ENCODE results near the gene CD83.

The CD83 gene

DNA sequence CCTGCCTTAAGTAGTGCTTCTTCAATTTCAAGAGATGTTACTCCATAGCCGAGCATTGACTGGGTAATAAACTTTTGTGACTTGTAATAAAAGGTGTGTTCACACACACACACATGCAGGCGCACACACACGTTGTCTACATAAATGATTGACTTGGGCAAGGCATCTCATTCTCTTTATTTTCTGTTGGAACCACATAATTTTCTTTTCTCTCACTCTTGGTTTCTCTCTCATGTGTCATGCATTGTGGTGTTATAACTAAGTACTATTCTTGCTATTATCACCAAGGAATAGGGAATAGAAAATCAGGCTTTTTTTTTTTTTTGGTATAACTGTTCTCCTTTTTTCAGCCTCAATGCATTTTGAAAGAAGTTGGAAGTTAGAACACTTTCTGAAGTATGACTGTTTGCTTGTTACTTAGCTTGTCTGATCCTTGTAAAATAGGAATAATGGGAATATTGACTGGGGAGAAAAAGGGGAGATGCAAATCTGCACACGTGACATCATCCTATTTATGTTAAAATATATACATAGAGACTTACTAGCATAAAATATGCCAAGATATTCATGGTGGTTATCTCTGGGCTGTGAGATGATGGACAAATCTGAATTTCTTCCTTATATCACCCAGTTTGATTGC lies 26.1 kb upstream of the CD83 start:
- DNase-seq (ENCODE audit: low spot score) = no peak

DNA sequence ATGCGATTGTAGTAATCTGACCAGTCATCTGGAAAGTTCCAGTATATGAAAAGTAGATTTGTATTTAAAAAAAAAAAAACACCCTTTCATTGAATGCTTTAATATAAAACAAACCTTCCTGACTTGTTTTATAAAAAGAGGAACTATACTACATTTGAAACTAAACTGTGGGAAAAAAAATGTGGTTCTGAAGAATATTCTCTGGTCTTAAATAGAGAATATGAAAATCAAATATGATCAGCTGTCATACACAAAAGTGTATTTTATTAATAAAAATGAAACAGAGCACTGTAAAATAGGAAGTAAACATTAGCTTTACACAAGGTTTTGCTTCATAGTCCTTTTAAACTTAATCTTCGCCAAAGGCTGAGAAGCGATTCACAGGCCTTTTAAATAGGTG lies 25.3 kb upstream of the CD83 start:
- DNase-seq (ENCODE audit: low spot score) = no peak

DNA sequence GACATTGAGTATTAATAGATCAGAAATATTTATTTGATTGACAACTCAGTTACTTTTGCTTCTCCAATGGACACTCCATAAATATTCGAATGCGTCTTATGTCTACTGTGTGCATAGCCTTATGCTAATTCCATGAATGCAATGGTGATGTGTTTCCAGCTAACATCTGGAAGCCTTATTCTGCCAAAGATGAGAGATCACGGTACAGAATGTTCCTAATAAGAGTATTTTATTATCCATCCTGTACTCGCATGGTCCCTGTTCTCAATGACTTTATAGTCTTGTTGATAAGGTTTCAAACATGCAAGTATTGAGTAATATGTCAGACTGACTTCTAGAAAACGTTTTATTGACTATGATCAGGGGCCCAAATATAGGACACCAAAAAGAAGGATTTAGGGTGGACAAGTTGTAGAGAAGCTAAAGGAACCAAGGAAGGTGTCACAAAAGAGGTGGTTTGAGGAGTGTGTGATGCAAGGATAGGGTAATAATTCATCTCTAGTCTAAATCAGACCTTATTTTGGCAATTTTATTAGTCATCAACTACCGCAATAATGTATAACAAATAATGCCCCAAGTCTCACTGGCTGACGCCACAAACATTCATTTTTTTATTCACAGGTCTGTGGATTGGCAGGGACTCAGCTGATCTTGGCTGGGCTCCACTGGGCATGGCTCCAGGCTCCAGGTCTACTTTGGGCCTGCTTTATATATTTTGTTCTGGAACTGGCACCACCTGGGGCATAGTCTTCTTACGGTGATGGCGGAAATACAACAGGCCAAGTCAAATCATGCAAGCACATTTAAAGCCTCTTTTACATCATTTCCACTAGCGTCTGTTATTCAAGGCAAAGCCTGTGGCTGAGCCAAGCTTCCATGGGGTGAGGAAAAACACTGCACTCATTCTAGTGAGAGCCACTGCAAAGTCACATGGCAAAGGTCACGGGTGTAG lies 24.5 kb upstream of the CD83 start:
- DNase-seq (ENCODE audit: low spot score) = no peak

DNA sequence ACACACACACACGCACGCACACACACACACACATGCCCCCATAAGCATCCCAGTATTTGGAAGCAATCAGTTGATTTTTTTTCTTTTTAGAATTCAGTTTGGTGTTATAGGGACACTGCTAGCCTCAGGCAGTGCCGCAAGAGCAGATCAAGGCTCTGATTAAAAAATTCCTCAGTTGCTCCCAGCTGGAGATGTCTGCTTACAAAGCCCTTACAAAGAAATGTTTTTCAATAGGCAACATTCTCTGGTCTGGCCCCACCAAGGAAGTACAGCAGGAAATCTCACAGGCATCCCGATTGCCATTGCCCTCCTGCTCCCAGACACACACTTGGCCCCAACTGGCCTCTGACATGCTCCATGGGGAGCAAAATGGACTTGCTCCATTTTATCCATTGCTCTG lies 22.9 kb upstream of the CD83 start:
- no peak for DNase-seq (ENCODE audit: low spot score)

DNA sequence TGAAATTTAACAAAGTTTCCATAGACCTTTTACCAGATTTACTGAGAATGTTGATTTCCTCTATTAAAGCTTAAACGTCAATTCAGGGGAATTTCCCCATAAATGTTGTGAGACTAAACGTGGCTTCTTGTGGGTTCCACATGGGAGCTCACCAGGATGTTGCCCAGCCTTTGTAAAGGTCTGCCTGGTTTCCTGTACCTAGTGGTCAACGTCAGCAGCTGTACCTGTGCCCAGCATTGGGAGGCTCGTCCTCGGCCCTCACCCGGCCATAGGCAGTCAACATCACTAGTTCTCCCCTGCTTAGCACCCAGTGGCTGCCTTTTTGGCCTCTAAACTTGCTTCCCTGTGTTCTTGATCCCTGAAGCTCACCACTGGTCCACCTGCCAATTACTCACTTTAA lies 22.1 kb upstream of the CD83 start:
- no peak for DNase-seq (ENCODE audit: low spot score)

DNA sequence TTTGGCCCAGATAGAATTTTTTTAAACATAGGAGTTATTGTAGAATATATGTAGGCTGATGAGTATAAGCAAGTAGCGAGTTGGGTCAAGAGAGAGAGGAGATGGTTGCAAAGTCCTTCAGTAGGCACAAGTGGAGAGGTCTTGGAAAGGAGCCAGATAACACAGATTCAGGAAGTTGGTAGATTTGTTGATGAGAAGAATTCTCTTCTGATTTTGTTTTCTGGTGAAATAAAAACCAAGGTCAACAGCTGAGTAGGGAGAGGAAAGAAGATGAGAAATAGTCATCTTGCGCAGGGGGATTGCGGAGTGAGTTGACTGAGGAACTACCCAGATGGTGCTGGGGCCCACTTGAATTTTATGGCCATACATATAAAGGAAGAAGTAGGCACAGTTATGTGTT lies 17.4 kb upstream of the CD83 start:
- DNase-seq (ENCODE audit: low spot score) = no peak

DNA sequence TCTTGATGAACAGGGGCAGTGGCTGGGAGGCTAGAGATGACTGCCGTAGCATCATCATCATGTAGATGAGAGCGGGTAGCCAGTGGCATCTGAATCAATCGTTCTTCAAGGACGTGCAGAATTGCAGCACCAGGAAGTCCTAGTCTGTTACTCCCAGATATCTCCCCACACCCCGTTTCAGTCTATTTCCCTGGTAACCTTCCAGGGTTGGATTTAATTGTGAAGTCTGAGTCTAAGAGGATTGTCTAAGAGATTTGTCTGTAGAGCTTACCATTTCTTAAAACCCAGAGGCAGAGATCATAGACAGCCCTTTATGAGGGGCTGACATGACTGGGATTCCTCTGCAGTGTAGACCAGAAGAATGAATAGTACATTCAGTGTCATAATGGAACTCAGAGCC lies 16.6 kb upstream of the CD83 start:
- DNase-seq (ENCODE audit: low spot score) = no peak

DNA sequence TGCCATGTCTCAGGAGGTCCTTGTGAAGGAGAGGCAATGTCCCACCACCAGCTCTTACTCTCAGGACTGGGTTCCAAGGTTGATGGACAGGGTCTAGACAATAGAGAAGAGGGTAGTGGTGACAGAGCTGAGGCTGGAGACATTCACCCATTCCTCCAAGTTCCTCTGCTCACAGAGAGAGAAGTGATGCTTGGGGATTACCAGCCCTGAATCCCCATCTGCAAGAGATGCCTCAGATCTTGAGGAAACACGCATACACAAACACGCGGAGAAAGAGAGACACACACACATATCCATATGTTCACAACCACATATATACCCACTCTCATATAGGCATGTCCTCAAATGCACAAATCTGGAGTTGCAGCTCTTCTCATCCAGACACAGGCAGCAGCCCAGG lies 15.2 kb upstream of the CD83 start:
- DNase-seq (ENCODE audit: low spot score) = no peak

DNA sequence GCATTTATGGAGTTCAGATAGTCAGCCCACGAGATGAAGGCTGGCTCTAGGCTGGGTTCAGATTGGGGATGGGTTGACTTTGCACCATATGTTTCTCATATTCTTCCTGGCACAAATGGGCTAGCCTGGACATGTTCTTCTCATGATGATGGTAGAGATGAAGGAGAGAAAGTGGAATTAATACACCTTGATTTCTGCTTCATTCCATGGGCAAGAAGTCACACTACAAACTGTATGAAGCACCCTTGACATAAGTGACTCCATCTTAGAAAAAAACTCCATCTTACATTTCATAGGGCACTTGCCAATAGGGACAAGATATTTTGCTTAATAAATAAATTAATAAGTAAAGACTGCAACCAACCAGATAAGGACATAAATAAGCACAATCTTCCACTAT lies 12.0 kb upstream of the CD83 start:
- DNase-seq (ENCODE audit: low spot score) = no peak

DNA sequence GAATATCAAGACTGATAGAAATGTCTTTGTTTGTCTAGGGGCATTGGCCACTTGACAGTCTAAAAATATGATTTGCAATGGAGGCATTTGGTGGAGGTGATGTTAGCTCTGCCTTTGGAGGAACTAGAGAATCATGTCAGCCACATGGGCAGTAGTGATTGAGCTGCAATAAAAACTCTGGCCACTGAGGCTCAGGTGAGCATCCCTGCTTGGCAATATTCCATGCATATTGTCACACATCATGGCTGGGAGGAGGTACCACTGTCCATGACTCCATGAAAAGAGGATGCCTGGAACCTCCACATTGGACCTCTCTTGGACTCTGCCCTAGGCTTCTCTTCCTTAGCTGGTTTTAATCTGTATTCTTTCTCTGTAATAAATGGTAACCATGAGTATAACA lies 10.6 kb upstream of the CD83 start:
- no peak for DNase-seq (ENCODE audit: low spot score)

DNA sequence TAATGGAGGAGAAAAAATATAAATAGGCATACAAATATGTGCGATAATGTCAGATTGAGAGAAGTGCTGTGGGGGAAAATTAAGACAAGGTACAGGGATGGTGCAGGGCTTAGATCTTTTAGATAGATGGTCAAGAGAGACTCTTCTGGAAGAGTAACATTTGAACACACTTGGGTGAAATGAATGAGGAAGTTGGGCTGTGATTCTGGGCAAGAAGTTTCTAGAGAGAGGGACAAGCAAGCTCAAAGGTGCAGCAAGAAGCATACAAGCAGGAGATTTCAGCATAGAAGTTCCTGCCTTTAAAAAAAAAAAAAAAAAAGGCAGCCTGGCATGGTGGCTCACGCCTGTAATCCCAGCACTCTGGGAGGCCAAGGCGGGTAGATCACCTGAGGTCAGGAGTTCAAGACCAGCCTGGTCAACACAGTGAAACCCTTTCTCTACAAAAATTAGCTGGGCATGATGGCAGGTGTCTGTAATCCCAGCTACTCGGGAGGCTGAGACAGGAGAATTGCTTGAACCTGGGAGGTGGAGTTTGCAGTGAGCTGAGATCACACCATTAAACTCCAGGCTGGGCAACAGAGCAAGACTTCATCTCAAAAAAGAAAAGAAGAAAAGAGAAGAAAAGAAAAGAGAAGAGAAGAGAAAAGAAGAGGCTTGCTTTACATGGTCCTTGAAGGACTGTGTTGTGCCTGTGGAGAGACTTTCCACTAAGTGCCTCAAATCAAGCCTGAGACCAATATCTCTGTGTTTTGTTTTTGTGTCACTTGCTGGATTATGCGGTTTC lies 9.7 kb upstream of the CD83 start:
- no peak for DNase-seq (ENCODE audit: low spot score)

DNA sequence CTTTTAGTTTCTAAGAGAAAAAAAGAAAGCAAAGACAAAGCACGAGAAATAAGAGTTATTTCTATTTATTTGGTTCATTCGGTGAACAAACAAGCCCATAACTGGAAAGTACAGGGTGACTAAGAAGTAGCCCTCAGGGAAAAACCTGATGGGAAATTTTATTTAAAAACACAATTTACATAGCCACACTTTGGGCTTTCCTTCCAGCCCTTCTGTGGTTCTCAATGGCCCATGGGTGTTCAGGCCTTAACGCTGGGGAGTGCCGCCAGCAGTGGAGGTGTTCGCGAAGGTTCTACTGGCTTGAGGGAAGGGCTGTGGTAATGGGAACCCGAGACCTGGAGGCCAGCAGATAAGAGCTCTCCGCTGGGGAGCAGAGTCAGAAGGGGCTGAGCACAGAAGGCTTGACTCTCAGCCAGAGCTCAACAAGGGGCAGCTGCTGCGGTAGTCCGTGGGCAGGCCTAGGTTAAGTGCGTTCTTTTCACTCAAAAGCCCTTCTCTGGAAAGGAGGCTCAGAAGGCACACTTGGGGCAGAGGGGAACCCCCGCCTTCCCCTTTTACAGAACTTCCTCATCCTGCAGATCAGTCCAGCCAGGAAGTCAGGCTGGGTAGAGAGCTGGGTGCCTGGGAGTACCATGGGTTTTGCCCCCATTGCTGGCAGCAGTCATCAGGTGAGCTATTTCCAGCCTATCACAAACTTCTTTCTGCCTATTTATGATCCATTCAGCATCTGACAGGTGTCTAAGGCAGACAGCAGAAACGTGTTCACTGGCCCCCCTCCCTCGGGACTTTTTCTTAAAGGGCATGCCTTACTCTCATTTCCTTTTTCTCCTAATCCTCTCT lies 8.8 kb upstream of the CD83 start:
- DNase-seq (ENCODE audit: low spot score) = no peak

DNA sequence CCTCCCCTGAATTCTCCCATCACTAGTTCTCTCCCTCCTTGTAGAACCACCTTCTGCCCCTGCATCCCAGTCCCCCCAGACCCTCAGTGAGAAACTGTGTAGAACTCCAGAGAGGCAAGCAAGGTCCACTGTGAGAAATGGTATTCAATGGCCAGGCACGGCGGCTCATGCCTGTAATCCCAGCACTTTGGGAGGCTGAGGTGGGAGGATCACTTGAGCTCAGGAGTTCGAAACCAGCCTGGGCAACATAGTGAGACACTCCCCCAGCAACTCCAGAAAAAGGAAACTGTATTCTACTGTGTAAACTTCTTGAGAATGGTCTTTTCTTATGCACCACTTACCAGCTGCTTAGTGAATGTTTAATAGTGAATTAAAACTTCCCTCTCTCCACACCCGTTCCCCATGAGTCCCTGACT lies 8.2 kb upstream of the CD83 start:
- no peak for DNase-seq (ENCODE audit: low spot score)

DNA sequence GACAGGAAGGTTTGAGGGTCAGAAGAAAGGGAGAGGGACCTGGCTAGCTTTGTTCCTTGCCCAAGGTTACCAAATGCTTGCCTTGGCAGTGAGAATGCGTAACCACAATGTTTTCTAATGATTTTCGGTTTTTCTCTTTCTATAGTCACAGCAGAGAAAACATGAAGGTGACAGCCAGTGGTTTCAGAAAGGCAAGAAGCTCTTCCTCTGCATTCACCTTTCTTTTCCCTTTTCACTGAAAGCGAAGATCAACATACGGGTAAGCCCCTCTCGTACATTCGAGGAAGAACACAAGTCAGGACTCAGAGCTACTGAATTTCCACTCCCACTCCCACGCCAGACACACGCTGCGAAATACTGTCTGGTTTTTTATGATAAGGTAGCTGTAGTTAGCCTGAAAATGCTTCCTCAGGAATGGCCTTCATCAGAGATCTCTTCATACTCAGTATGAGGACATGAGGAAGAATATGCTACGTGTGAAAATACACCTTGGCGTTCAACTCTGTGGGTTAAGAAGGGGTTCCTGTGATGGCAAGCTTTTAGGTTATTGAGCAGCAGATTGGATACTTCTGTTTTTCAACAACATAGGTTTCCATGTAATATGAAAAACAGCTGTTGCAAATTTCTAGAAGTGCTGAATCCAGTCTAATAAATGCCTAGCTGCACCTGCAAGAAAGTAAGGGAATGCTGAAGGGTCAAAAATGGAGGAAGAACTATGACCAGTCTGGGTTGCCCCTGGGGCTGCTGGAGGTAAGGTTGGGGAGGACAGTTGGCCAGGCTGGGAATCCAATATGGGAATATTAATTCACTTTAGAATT lies 7.4 kb upstream of the CD83 start:
- DNase-seq (ENCODE audit: low spot score) = no peak

DNA sequence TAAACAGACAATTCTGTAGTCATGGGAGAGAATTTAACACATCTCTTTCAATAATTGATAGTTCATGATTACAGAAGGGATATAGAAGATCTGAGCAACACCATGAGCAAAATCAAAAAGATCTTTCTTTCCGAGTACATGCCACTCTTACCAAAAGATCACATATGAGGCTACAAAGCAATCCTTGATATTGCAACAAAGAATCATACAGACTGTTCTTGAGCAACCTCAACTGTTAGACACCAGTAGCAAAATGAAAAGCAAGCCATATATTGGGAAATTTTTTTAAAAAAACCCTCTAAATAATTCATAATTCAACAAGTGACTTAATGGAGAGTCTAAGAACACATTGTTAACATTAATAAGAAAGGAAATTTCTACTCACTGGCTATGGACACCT lies 3.6 kb upstream of the CD83 start:
- peak; percentile 33 for DNase-seq (ENCODE audit: low spot score)

DNA sequence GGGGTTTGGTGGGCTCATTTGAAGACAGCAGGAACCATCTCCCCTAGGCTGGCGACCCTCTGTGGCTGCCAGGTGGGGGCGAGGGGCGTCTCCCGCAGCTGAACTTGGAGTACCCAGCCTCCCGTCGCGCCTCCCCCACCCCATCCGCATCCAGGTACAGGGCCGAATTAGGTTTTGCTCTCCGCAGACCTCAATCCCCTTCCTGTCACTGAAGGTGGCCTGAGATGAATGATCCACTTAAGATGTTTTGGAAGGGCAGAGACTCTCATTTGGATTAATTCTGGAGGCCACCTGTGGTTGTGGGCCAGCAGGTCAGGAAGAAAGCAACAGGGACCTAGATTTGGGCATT lies 493 bp downstream of the CD83 start:
- DNase-seq (ENCODE audit: low spot score) = no peak

DNA sequence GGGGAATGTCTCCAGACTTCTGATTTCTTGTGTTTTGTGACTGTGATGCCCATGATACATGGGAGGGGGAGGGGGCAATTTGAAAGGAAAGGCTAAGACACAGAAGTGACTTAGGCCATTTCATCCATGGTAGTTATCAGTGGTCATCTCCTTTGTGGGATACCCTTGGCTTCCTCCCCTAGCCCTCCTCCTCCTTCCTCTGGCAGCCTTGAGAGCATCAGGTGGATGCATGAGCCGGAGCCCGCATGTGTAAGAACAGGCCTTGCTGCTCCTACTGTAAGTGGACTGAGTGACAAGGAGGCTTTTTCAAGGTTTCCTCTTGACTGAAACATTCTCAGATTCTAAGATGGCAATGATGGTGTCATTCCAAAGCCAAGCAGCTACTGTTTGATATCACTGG lies 874 bp downstream of the CD83 start:
- DNase-seq (ENCODE audit: low spot score) = no peak

DNA sequence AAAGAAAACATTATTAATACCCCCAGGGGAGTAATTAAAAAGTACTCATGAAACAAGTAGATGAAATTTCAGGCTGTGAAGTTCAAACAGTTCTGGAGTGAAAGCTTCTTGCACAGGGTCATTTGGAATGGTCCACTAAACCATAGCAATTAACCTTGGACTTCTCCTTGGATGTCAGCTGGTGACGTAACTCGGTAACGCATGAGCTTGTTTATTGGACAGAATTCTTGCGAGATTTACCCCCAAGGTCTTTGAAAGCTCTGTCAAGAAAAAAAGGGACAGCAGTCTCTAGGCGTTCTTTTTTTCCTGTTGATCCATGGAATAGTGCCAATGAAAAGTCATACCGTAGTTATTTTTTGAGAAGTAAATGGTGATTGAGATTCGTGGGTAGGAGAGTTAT lies 2.2 kb downstream of the CD83 start:
- no peak for DNase-seq (ENCODE audit: low spot score)

DNA sequence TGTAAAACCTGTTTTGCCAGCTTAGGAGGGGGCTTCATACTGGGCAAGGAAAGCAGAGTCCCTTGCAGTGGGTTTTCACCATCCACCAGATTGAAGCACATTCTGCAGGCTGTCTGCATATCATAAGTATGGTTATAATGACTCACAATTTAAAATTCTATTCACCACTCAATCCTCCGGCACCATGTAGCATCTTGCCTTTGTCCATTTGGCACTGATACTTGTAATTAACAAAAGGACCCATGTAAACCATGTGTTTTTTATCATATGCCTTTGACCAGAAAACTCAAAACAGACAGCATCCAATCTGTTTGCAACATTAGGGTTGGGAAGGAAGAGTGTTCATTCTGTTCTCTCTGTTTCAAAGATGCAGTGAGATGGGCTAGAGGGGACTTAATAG lies 3.0 kb downstream of the CD83 start:
- no peak for DNase-seq (ENCODE audit: low spot score)

DNA sequence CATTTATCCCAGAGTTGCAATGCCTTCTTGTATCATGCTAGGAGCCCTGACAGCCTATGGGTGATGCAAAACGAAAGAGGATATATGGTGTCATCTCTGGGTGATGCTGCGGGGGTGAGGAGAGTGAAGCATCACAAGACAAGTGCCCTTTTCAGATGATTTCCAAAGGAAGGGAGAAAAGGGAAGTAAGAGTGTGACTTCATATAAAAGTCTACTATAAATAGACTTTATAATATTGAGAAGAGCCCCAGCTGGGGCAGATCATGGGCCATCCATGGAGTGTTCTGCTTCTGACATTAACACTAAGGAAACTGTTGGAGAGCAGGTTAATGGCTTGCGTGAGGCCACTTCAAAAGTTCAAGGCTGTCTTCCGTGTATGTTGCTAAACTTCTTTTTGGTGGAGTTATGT lies 4.4 kb downstream of the CD83 start:
- peak; percentile 51 for DNase-seq (ENCODE audit: low spot score)
